GM18499 (cell line): ENCODE results near the gene FAM241A.
"Not testable (repeated sequence)": the region's sequence is repeated elsewhere in the genome, so short reads cannot be mapped to it uniquely, and the experiment has no call there.

Experiments
- ATAC-seq: cut with Tn5 transposase; IDR thresholded peaks from one replicate; pipeline ENCODE4 v1.9.1; 2021; ENCODE audit warnings: moderate number of reproducible peaks; ENCODE audit not compliant: insufficient read depth, unreplicated experiment

The FAM241A gene

GRCh38 chr4:112130906-112131305 is 14.3 kb upstream of the FAM241A start:
- ATAC-seq, result no peak

GRCh38 chr4:112136551-112136950 is 8.7 kb upstream of the FAM241A start:
- ATAC-seq, result no peak

- ATAC-seq, result no peak
These were observed 6.7 kb upstream of the FAM241A start for GRCh38 chr4:112138538-112138937.

- ATAC-seq, result no peak
These were observed 4.7 kb upstream of the FAM241A start for GRCh38 chr4:112140536-112140935.

GRCh38 chr4:112141366-112142138 is 3.7 kb upstream of the FAM241A start:
- ATAC-seq, result no peak

GRCh38 chr4:112142182-112142581 is 3.1 kb upstream of the FAM241A start:
- ATAC-seq, result no peak

- ATAC-seq, result no peak
These were observed 1.5 kb upstream of the FAM241A start for GRCh38 chr4:112143781-112144180.

GRCh38 chr4:112144546-112145325 is 518 bp upstream of the FAM241A start:
- ATAC-seq, result no peak

- peak; percentile 35 for ATAC-seq
These were observed 692 bp downstream of the FAM241A start for GRCh38 chr4:112145790-112146501.

GRCh38 chr4:112146502-112146813 is 1.2 kb downstream of the FAM241A start:
- no peak for ATAC-seq

GRCh38 chr4:112147697-112148096 is 2.4 kb downstream of the FAM241A start:
- ATAC-seq, result no peak

- ATAC-seq, result no peak
These were observed 5.7 kb downstream of the FAM241A start for GRCh38 chr4:112150920-112151319.

GRCh38 chr4:112152521-112152920 is 7.3 kb downstream of the FAM241A start:
- ATAC-seq, result no peak

- no peak for ATAC-seq
These were observed 8.0 kb downstream of the FAM241A start for GRCh38 chr4:112153211-112153791.

GRCh38 chr4:112156112-112156511 is 10.9 kb downstream of the FAM241A start:
- ATAC-seq, result no peak

- ATAC-seq, result no peak
These were observed 11.3 kb downstream of the FAM241A start for GRCh38 chr4:112156553-112156952.

- ATAC-seq, result not testable (repeated sequence)
These were observed 18.5 kb downstream of the FAM241A start for GRCh38 chr4:112163706-112164105.

- no peak for ATAC-seq
These were observed 22.5 kb downstream of the FAM241A start for GRCh38 chr4:112167794-112168193.

GRCh38 chr4:112168719-112169500 is 23.7 kb downstream of the FAM241A start:
- ATAC-seq, result no peak

GRCh38 chr4:112170451-112170993 is 25.3 kb downstream of the FAM241A start:
- no peak for ATAC-seq
